ENCODE data around the gene FYB2.
"Not testable (repeated sequence)": the region's sequence is repeated elsewhere in the genome, so short reads cannot be mapped to it uniquely, and the experiment has no call there.

FYB2 gene

DNA sequence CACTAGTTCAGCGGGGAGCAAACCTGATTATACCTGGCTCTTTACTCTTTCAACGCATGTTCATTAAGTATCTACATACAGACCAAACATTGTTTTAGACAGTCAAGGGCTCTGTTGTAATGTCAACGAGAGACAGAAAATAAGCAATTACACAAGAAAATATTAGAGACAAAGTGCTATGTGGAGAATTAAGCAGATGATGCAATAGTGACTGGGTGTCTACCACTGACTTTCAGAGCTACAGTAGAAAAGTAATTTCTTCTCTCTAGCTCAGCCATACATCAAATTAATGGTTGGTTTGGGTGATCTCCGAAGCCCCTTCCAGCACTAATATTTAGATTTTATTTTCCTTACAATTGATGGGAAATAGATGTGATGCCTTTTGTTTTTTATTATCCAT is 23.3 kb downstream of the FYB2 start:
- no peak for DNase-seq

DNA sequence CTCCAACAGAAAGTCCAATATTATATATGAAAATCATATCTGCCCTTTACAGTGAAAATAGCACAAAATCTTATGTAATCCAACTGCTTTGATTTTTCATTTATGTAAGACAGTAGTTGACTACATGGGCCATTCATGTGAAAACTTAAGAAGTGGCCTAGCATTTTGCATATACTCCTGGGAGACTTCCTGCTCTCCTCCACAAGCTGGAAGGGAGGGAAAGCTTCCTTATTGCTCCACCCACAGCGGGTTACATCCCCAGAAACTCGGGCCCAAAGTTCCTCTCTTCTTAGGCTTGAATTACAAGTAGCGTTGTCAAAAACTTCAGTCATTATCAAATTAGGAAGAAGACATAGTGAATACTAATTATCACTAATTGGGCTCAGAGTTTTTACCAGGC is 29.2 kb downstream of the FYB2 start:
- DNase-seq: no peak

DNA sequence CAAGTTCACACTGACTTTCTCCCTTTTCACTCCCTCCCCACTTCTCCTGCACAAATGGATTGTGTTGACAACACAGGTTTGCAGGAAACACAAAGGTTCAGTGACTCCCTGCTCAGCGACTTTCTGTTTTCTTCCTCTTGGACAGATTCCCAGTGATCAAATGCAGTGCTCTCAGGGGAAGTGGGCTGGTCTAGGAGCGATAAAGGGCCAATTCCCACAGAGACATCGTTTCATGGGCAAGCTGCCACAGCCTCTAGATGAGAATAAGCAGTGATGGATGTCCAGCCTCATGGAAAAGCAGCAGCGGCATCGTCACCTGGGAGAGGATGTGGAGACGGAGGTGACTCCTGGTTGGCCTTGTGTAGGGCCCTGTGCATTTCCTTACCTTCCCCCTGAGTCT is 30.6 kb downstream of the FYB2 start:
- no peak for DNase-seq

DNA sequence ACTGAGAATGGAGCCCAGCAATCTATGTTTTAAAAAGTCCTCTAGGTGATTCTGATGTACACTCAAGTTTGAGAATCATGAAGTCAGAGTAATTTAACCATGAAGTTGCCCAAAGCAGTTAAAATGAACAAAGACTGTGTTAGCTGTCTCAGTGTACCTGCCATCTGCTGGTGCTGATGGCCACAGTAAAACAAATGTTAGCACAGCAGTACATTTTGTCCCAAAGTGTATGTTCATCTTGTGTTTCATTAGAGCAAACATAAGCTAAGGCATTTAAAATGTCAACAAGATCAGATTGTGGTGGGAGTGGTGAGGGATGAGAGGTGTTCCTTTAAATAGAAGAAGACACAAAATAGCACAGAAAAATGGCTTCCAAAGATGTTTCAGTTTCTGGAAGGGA is 31.1 kb downstream of the FYB2 start:
- no peak for DNase-seq

DNA sequence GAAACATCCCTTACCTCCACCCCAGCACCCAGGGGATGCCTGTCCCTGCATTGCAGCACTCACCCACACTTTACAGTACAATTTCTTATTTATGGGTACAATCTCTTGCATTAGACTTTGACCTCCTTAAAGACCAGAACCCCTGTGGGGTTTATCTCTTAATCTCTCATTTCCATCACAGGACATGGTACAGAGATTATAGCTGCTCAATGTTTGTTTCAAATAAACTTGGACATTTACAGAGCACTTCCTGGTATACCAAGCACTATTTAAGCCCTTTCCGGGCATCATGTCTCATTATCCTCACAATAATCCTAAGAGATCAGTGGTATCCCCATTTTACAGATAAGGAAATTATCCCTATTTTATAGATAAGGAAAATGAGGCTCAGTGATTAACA is 31.9 kb downstream of the FYB2 start:
- DNase-seq: no peak

DNA sequence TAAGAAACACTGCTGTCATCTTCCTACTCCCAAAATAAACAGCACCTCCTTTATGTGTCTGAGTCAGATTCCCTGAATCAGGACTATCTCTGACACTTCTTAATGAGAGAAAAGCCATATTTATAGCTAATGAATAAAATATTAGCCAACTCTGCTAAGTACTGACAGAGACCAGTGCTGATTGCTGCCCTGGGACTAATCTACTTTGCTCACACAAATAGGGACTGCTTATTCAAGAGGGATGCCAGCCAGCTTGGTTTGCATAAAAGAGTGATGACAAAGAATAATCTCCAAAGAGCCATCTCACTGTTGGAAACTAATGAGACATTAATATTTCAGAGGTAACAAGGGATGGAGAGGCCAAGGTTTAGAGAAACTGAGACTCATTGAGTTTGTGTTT is 36.4 kb downstream of the FYB2 start:
- DNase-seq: no peak

DNA sequence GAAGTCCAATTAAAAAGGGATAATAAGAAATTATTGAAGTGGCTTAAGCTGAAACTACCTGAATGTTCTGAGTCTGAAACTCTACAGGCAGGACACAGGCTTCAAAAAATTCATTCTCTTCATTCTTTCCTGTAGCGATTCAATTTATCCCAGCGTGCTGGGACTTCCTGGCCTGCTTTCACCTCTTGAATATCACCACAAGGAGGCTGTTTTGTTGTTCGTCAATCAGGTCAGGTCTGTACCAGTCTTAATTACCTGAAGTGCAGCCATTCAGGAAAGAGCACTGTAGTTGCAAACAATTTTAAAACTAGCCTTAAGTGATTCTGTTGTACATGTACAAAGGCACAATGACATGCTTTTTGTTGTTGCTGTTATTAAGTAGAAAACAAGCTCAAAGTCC is 38.4 kb downstream of the FYB2 start:
- DNase-seq: no peak

DNA sequence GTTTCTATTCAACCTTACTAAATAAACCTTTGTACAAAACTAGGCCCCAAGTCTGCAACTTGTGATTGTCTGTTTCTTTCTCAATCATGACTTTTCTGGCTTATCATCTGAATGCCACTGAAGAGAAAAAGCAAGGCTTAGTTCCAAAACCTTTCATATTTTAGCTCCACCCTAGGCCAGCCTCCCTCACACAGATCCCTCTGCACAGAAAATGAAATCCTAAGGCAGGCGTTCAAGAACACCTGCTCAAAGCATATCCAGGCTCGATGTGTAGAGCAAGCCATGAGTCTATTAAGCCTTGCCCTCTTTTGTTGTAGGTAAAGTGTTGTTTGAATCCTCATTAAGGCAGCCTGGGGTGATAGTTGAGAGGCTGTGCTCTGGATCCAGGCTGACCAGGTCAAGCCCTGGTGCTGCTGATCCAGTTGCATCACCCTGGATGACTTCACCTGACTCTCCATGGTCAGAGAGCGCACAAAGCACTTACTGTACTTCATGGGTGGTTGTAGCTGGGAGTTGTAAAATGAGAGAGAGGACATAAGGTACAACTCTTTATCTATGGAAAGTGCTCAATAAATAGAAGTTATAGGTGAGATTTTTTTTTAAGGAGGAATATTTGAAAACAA is 39.0 kb downstream of the FYB2 start:
- DNase-seq: no peak

DNA sequence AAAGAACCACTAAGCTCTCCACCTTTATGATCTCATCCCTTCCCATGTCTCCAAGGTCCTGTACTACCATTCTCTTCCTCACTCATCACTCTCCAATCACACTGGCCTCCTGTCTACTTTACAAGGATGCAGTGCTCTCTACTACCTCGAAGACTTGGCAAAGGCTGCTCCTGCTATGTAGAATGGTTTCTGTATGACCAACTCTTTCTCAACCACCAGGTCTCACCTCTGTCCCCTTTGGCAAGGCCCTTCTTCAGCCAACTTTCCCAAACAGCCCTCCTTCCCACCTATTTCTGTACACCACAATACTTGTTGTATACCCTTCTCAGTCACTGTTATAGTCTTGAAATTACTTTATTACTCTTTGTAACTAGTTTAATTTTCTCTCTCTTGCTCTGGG is 41.2 kb downstream of the FYB2 start:
- no peak for DNase-seq

DNA sequence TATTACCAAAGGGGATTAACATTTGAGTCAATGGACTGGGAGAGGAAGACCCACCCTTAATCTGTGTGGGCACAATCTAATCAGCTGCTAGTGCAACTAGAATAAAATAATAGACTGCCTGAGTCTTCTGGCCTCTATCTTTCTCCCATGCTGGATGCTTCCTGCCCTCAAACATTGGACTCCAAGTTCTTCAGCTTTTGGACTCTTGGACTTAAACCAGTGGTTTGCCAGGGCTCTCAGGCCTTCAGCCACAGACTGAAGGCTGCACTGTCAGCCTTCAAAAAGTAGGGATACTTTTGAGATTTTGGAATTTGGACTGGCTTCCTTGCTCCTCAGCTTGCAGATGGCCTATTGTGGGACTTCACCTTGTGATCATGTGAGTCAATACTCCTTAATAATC is 44.5 kb downstream of the FYB2 start:
- not testable (repeated sequence) for DNase-seq

DNA sequence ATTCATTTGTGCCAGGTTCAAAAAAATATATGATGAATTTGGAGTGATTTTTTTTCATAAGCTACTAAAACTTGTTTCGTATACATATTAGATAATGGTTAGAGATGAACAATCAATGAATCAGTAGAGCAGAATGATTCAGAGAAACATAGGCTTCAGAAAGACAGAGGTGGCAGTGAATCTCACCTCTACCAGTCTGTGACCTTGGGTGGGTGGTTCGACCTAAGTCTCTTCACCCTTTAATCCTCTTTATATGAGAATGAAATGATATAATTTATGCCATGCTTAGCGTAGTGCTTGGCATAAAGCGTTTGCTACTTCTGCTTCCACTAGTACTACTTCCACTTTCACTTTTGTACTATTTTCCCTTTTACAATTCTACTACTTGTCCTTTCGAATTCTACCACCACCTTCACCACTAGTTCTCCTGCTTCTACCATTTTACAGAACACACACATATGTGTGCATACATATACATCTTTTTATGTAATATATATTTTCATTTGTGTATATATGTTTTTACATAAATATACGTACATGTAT is 45.1 kb downstream of the FYB2 start:
- DNase-seq: no peak

DNA sequence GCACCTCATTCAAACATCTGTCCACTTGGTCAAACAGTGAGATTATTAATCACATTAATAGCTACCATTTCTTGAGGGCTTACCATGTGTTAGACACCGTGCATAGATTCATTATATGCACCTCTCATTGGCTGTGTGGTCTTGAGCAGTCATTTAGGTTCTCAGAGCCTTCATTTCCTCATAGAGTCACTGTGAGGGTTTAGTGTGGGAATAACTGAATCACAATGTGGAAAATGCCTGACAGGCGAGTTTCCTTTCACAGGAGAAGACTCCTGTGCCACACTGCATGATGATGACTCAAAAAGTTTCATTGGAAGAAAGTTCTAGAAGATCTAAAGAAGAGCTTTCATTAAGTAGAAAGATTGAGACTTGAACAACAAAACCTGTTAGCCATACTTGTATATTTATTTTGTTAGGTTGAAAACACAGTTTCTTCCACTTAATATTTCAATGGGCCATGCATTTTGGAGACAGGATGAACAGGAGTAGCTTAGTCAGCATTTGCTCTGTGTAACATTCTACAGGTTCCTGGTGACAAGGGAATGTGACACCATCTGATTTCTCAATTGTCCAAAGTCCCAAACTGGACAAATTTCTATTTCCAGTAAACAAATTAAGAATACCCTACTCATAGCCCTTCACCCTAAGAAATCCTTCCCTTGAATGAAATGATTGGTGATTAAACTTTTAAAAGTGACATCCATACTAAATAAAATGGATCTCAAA is 45.7 kb downstream of the FYB2 start:
- no peak for DNase-seq

DNA sequence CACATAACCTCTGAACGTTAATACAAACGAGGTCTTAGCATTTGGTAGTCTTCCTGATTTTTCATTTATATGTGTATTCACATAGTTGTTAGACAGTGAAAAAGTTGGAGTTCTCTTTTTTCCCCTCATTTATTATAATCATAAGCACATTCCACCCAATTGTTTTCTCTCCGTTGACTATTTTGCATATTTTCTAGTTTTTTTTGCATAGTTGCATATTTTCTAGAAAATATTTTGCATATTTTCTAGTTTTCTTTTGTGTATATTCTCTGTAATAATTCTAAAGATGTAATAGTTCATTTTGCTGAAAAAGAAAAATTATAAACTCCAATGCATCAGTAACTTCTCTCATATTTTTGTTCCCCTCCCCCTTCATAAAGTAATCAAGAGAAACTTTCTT is 47.5 kb downstream of the FYB2 start:
- no peak for DNase-seq

DNA sequence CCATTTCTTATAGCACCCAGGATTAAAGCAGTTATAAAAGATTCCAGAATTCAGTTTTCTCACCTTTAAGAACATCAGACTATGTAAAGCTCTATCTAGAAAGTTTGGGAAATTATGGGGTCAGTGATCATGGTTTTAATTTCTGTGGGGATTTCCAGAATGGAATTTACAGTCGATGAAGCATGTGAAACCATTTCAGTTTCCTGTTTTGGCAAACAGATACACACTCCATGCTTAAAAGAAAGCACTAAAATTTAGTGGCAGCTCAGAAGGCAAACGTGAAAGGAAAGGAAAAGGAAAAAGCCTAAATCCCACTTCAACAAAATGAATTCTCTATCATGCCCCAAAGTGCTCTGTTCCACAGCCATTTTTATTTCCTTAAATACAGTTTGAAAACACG is 60.4 kb downstream of the FYB2 start:
- no peak for DNase-seq

DNA sequence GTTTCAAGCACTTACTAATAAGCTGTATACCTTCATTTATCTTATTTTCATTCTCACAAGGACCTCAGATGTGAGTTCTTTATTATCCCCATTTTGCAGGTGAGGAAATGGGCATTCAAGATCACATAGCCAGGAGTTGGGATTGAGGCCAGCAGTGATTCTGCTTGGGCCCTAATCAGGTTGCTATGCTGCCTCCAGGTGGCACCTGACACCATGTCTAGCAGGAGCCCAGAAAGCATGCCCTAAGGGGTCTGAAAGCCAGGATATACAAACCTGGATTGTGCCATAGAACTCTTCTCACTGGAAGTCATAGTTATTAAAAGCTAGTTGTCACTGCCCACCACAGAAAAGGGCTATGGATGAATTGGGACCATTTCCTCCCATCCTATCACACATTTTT is 61.1 kb downstream of the FYB2 start:
- no peak for DNase-seq

DNA sequence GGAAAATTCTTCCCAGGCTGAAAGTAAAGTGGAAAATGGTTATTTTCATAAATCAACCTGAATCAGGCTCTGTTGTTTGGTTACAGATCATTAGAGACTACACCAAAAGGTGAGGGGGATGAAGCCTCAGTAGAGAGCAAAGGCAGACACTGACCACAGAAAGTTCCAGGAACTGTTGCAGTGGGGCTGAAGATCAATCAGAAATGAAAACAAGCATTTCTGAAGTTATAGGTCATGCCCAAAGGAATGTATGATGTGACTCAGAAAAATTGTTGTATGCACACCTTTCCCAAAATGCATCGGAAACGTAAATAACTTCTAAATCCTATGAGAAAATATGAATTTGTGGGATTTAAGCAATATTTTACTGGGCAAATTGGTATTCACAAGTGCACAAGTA is 63.3 kb downstream of the FYB2 start:
- DNase-seq: no peak

DNA sequence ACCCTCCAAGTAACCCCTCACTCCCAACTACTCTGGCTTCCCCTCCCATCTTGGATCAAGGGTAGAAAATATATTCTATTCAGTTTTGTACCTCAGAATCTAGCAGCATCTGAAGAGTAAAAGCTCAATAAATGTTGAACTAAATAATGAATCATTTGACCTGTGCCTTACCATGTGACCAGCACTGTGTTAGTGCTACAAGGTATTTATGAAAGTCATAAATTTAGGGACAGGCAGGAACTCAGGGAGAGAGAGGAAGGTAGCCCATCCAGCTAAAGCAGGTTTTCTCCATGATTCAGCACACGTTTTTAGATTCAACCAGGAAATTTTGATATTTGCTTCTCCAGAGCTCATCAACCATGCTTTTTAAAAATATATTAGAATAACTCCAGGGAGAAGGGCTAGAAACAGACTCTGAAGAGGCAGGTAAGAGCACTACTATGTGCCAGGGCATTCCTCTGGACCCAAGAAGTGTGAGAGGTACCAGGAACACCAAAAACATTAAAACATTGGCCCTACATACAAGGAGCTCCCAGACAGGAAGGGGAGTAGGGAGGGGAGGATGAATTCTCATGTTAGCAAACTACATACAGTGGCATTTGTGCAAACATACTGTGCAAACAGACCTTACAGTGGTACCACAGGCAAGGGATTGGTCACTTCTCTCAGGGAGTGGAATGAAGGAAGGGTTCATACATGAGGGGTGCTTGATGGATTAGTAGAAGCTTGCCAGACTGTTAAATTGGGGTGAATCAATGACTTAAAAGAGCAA is 64.3 kb downstream of the FYB2 start:
- no peak for DNase-seq

DNA sequence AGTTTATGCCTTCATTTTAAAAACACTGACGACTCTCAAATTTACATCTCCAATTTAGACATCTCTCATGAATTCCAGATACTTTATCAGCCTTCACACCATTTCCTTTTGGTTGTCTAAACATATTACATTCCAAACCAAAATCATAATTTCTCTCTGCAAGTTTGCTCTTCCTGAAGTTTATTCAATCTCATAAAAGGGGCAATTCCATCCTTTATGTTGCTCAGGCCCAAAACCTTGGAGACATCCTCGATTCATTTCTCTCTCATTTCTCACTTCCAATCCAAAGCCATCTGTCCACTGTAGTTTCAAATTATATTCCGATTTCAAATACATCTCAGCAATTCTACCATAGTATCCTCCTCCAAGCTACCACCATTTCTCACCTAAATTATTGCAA is 74.0 kb downstream of the FYB2 start:
- no peak for DNase-seq

DNA sequence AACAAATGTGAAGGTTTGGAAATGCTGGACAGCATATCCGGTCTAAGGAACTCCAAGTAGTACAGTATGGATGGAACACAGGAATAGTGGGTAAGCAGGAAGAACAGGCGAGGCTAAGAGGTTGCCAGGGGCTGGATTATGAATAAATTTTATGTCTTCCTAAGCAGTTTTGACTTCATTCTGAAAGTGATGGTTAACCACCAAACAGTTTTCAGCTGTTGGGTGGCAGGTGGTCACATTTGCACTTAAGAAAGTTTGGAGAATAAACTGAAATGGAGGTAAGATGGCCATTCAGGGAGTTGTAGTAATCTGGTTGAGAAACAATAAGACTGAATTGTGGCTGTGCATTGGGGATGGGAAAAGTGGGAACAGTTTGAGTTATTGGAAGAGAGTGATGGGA is 90.2 kb downstream of the FYB2 start:
- no peak for DNase-seq

DNA sequence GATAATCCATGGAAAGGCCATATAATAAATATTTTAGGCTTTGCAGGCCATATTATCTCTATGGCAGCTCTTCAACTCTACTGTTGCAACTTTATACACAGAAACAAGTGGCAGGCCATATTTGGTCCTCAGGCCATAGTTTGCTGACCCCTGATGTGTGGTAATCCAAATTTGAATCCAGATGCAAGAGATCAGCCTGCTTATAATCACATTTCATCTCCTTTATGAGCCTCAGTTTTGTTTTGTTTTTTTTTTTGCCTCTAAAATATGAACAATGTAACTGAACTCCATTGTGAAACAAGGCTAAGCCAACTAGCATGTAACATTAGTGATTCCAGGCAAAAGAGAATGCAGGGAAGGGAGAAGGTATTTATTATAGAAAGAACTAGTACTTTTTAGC is 92.5 kb downstream of the FYB2 start:
- DNase-seq: no peak

DNA sequence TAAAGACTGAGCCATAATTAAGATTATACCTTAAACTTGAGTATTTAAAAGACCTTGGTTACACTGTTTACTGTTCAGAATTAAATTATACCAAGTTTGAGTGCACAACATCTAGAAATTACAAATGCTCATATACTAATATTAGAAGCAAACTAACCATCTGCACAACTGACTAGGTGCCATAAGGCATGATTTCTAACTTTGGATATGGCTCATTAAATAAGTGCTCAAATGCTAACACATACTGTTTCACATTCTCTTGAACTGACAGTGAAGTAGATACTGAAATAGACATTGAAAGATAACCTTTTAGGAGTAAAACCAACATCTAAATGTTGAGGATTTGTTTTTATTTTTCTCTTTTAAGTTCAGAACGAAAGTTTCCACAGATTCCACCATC is 100.0 kb downstream of the FYB2 start:
- no peak for DNase-seq

DNA sequence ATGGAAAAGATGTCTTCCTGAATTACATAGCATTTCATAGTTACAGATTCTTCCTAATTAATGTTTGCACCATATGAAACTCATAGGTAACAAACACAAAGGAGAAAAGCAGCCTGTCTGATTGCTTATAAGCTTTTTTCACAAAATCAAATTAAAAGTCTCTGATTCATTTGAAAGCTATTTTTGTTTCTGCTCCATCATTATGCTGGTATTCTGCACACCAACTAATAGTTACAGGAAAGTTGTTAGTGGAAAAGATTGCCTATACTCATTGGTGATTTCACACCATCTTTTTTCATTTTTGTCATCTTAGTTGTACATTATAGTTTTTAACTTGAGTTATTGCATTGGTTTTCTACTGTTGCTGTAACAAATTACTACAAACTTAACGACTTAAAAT is 104.0 kb downstream of the FYB2 start:
- no peak for DNase-seq

DNA sequence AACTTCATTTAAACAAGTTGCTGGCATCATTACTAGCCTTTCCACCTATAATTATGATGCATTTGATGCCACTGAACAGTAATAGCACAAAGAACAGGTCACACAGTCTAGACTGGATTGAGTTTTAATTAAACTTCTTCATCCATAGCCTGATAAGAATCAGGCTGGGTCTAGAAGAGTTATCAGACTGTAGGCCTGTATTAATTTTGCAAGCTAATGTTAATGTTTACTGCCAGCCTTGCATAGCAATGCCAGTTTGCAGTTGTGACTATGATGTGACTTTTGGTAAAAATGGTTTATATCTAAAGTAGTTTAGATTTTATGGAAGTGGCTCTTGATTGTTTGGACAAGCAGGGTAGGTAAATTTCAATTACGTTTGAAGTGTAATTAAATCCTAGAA is 106.1 kb downstream of the FYB2 start:
- DNase-seq: no peak

DNA sequence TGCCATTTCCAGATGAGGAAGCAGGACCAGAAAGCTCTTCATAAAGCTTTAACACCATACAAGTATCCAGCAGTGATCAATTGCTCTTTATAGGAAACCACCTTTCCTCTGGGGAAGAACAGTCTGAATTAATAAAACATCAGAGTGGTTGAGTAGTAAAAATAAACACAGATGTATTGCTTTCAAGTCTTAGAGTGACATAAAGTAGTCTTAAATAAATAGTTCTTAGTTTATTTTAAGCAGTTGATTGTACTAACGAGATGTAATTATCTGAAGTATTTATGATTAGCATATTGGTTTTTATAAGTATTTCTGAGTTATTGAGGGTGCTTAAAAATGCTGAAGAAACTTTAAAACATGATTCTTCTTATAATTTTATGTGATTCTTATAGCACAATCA is 107.1 kb downstream of the FYB2 start:
- no peak for DNase-seq

All from activated CD4-positive, alpha-beta T cell treated with anti-CD3 and anti-CD28 coated beads, Interleukin-2, amount 50 U/mL, for 1 hour (primary cell).